ENCODE data around the gene CNIH4.
"Not testable (repeated sequence)": the region's sequence is repeated elsewhere in the genome, so short reads cannot be mapped to it uniquely, and the experiment has no call there.

The CNIH4 gene

GRCh38 chr1:224399887-224400286, 43.2 kb downstream of the CNIH4 start:
- no peak for DNase-seq (ENCODE audit: low spot score)

GRCh38 chr1:224402472-224403036, 45.9 kb downstream of the CNIH4 start:
- DNase-seq (ENCODE audit: low spot score), result no peak

- DNase-seq (ENCODE audit: low spot score), result no peak
These were observed 48.4 kb downstream of the CNIH4 start for GRCh38 chr1:224404916-224405603.

GRCh38 chr1:224405604-224405970, 48.9 kb downstream of the CNIH4 start:
- DNase-seq (ENCODE audit: low spot score), result no peak

GRCh38 chr1:224406216-224406615, 49.5 kb downstream of the CNIH4 start:
- no peak for DNase-seq (ENCODE audit: low spot score)

DNA sequence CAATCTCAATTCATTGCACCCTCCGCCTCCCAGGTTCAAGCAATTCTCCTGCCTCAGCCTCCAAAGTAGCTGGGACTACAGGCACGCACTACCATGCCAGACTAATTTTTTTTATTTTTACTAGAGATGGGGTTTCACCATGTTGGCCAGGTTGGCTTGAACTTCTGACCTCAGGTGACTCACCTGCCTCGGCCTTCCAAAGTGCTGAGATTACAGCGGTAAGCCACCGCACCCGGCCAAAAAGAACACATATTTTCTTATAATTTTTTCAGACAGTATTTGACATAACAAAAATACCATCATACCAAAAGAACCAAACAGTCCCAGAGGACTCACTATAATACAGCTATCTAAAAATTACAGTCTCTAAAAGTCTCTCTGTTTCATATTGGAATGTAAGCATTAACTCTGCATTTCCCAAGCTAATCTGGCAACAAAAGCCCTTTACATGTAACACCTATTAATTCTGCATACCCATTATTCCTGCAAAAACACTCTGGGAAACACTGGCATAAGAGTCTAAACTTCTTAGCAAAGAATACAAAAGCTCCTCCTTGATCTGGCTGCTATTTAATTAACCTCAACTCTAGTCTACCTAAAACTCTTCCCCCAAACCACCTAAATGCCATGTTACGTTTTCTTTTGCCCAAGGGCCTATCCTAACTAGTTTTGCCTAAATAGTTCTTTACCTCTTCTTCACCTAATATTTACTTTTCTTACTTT, 51.1 kb downstream of the CNIH4 start:
- DNase-seq (ENCODE audit: low spot score), result no peak

- no peak for DNase-seq (ENCODE audit: low spot score)
These were observed 51.6 kb downstream of the CNIH4 start for GRCh38 chr1:224408294-224408590.

DNA sequence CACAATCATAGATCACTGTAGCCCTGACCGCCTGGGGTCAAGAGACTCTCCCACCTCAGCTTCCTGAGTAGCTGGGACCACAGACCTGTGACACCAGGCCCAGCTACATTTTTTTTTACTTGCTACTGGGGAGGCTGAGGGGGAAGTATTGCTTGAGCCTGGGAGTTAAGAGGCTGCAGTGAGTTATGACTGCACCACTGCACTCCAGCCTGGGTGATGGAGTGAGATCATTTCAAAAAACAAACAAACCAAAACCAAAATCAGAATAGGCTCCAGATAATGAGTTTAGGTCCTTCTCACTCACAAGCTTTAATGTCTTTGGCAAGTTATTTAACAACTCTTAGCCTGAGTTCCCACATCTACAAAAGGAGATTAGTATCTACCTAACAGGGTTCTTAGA, 55.1 kb downstream of the CNIH4 start:
- DNase-seq (ENCODE audit: low spot score), result no peak

- DNase-seq (ENCODE audit: low spot score), result no peak
These were observed 63.4 kb downstream of the CNIH4 start for GRCh38 chr1:224420106-224420505.

GRCh38 chr1:224425279-224425884, 68.7 kb downstream of the CNIH4 start:
- no peak for DNase-seq (ENCODE audit: low spot score)

- DNase-seq (ENCODE audit: low spot score), result not testable (repeated sequence)
These were observed 70.2 kb downstream of the CNIH4 start for GRCh38 chr1:224426869-224427268.

DNA sequence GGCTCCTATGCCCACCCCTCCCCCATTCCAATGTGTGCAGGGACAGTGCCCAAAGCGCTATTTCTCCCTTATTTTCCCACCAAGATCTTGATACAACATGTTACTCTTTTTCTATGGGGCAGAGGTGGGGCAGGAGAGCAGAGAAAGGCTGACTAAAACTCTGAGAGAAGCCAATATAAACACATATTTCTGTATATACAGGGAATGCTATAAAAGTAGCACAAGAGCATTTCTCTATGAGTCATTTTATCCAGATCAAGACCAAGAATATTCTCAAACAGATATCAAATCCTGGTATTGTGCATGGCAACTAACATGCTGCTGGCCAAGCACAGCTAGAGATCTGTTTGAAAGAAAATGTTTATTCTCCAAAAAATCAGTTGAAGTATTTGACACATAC, 70.7 kb downstream of the CNIH4 start:
- DNase-seq (ENCODE audit: low spot score), result no peak

GRCh38 chr1:224428713-224429112, 72.0 kb downstream of the CNIH4 start:
- not testable (repeated sequence) for DNase-seq (ENCODE audit: low spot score)

Data from hematopoietic multipotent progenitor cell treated with erythropoietin and hydrocortisone succinate and interleukin-3 and kit ligand, for 15 days (in vitro differentiated cells).